ENCODE data around the gene WNT1. TPM values are rescaled to one million over a fixed set of nuclear protein-coding genes. Genes with fewer than 3 reads are reported as not detected.

The WNT1 gene
- 0.56 TPM in 1 of 2 replicates, not detected in the other for total RNA-seq (ENCODE audit: low replicate concordance)

- peaks cover 12% of the 10 kb centered on the region for H3K4me1 ChIP-seq
- no peak within 1 kb of the TSS for H3K9ac ChIP-seq
- Mint-ChIP-seq H3K27me3 (ENCODE audit: insufficient read depth, low read depth) (peaks cover 85% of the 10 kb centered on the region), H3K36me3 (peaks cover 8% of the 10 kb centered on the region), H3K4me3 (peak within 1 kb of the TSS; percentile 87), H3K27ac (peak within 1 kb of the TSS; percentile 42), H3K4me1 (peaks cover 58% of the 10 kb centered on the region), H3K9me3 (peaks cover 5% of the 10 kb centered on the region)
- no peak within 1 kb of the TSS for H3K27ac ChIP-seq
- H3K4me2 ChIP-seq: peak within 1 kb of the TSS; percentile 63
- peak within 1 kb of the TSS; percentile 13 for H3K4me3 ChIP-seq
- DNase-seq (ENCODE audit: low spot score): peak; percentile 41
- H3F3A ChIP-seq (ENCODE audit: low read depth): peaks cover 28% of the 10 kb centered on the region
- no peaks in the 10 kb centered on the region for H3K79me2 ChIP-seq (ENCODE audit: low read depth)
- peaks cover 72% of the 10 kb centered on the region for H4K20me1 ChIP-seq (ENCODE audit: low read depth)
- no peaks in the 10 kb centered on the region for H3K36me3 ChIP-seq
- H3K27me3 ChIP-seq: peaks cover 100% of the 10 kb centered on the region
- H2AFZ ChIP-seq (replicated peaks): no peak within 1 kb of the TSS
- TF ChIP-seq, protein P1, sequence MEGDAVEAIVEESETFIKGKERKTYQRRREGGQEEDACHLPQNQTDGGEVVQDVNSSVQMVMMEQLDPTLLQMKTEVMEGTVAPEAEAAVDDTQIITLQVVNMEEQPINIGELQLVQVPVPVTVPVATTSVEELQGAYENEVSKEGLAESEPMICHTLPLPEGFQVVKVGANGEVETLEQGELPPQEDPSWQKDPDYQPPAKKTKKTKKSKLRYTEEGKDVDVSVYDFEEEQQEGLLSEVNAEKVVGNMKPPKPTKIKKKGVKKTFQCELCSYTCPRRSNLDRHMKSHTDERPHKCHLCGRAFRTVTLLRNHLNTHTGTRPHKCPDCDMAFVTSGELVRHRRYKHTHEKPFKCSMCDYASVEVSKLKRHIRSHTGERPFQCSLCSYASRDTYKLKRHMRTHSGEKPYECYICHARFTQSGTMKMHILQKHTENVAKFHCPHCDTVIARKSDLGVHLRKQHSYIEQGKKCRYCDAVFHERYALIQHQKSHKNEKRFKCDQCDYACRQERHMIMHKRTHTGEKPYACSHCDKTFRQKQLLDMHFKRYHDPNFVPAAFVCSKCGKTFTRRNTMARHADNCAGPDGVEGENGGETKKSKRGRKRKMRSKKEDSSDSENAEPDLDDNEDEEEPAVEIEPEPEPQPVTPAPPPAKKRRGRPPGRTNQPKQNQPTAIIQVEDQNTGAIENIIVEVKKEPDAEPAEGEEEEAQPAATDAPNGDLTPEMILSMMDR (IDR thresholded peaks at IDR 0.05): no peak
- TF ChIP-seq EZH2 (IDR thresholded peaks at IDR 0.05) (peak; percentile 93), EZH2phosphoT487 (IDR thresholded peaks at IDR 0.05) (peak; percentile 97)
- H3K9me3 ChIP-seq (ENCODE audit: low read depth): no peaks in the 10 kb centered on the region
Measured at GRCh38 chr12:48978291-48978740, at the start of gene WNT1. Gene WNT1, plus strand, starts transcription at chr12:48978322. Its CDS starts 329 bp downstream, at chr12:48978651.

- H3K36me3 ChIP-seq: peaks cover 5% of the 10 kb centered on the region
- no peaks in the 10 kb centered on the region for H3K79me2 ChIP-seq (ENCODE audit: low read depth)
- H3K4me3 ChIP-seq: no peak overlapping the region
- H3K27me3 Mint-ChIP-seq (ENCODE audit: insufficient read depth, low read depth): no peaks in the 10 kb centered on the region
- no peaks in the 10 kb centered on the region for H3K4me1 ChIP-seq
- H3K4me2 ChIP-seq: no peak overlapping the region
- H3K9me3 ChIP-seq (ENCODE audit: low read depth): no peaks in the 10 kb centered on the region
- H3K27me3 ChIP-seq: no peaks in the 10 kb centered on the region
- H3K4me3 Mint-ChIP-seq: no peak overlapping the region
- H3K9ac ChIP-seq: no peak overlapping the region
- H3K4me1 Mint-ChIP-seq: no peaks in the 10 kb centered on the region
- H3K27ac Mint-ChIP-seq: no peak overlapping the region
- peaks cover 35% of the 10 kb centered on the region for H3K36me3 Mint-ChIP-seq
- H2AFZ ChIP-seq (replicated peaks): no peak overlapping the region
- no peak for DNase-seq (ENCODE audit: low spot score)
- H3K9me3 Mint-ChIP-seq: no peaks in the 10 kb centered on the region
- no peak for TF ChIP-seq EZH2 (IDR thresholded peaks at IDR 0.05)
- TF ChIP-seq, protein P1 (IDR thresholded peaks at IDR 0.05): no peak
- no peak for TF ChIP-seq EZH2phosphoT487 (IDR thresholded peaks at IDR 0.05)
- peaks cover 48% of the 10 kb centered on the region for H4K20me1 ChIP-seq (ENCODE audit: low read depth)
- H3F3A ChIP-seq (ENCODE audit: low read depth): peaks cover 27% of the 10 kb centered on the region
- no peak overlapping the region for H3K27ac ChIP-seq
Measured at GRCh38 chr12:48929551-48929950, 48.6 kb upstream of the WNT1 start.

DNA sequence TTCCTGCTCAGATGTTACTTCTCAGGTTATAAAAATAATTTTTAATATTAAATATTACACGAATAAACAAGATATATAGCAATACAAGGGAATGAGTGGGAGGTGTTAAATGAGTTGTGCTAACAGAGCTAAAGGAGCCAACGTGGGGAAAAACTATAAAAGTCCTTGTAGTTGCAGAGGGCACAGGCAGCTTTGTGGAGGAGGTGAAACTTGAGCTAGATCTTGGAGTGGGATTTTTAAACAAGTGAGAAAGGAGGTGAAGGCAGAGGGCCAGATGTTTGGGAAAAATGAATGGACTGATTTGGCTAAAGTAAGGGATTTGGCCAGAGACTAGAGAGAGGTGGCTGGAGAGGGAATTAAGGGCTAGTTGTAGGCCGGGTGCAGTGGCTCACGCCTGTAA is 47.6 kb upstream of the WNT1 start:
- Mint-ChIP-seq H3K4me3 (no peak overlapping the region), H3K9me3 (no peaks in the 10 kb centered on the region), H3K4me1 (no peaks in the 10 kb centered on the region), H3K27ac (no peak overlapping the region), H3K36me3 (peaks cover 38% of the 10 kb centered on the region), H3K27me3 (ENCODE audit: insufficient read depth, low read depth) (no peaks in the 10 kb centered on the region)
- Histone ChIP-seq H3K9me3 (ENCODE audit: low read depth) (no peaks in the 10 kb centered on the region), H3K4me3 (no peak overlapping the region), H3K27me3 (no peaks in the 10 kb centered on the region), H3F3A (ENCODE audit: low read depth) (peaks cover 26% of the 10 kb centered on the region), H4K20me1 (ENCODE audit: low read depth) (peaks cover 51% of the 10 kb centered on the region), H3K79me2 (ENCODE audit: low read depth) (no peaks in the 10 kb centered on the region), H3K4me2 (no peak overlapping the region), H2AFZ (replicated peaks) (no peak overlapping the region), H3K9ac (no peak overlapping the region), H3K4me1 (no peaks in the 10 kb centered on the region), H3K27ac (no peak overlapping the region), H3K36me3 (peaks cover 5% of the 10 kb centered on the region)
- no peak for DNase-seq (ENCODE audit: low spot score)
- TF ChIP-seq EZH2 (IDR thresholded peaks at IDR 0.05): no peak
- TF ChIP-seq, protein P1 (IDR thresholded peaks at IDR 0.05): no peak
- TF ChIP-seq EZH2phosphoT487 (IDR thresholded peaks at IDR 0.05): no peak
